ENCODE results near the gene BLOC1S1.

BLOC1S1 gene

GRCh38 chr12:55715833-55716581, at the start of gene BLOC1S1:
BLOC1S1 (plus strand) TSS chr12:55716046; CDS start chr12:55716052, 6 bp downstream.
- DNase-seq (ENCODE audit: low read depth), result peak; percentile 96

GRCh38 chr12:55666508-55666907, 49.3 kb upstream of the BLOC1S1 start:
- TF ChIP-seq CTCF (conservative IDR thresholded peaks at IDR 0.05; ENCODE audit: low read depth, low read length), result no peak
- no peak overlapping the region for H3K4me3 ChIP-seq (ENCODE audit: low read depth, low read length)
- no peak for DNase-seq (ENCODE audit: low read depth)

More at GRCh38 chr12:55715833-55716581, at the start of gene BLOC1S1:
- peak within 1 kb of the TSS; percentile 78 for H3K4me3 ChIP-seq (ENCODE audit: low read depth, low read length)
- no peak for TF ChIP-seq CTCF (conservative IDR thresholded peaks at IDR 0.05; ENCODE audit: low read depth, low read length)

GRCh38 chr12:55670276-55670675, 45.6 kb upstream of the BLOC1S1 start:
- H3K4me3 ChIP-seq (ENCODE audit: low read depth, low read length), result no peak overlapping the region
- no peak for DNase-seq (ENCODE audit: low read depth)
- no peak for TF ChIP-seq CTCF (conservative IDR thresholded peaks at IDR 0.05; ENCODE audit: low read depth, low read length)

- H3K4me3 ChIP-seq (ENCODE audit: low read depth, low read length), result no peak overlapping the region
- no peak for TF ChIP-seq CTCF (conservative IDR thresholded peaks at IDR 0.05; ENCODE audit: low read depth, low read length)
- DNase-seq (ENCODE audit: low read depth), result no peak
Observed at GRCh38 chr12:55671746-55672145, 44.1 kb upstream of the BLOC1S1 start.

- TF ChIP-seq CTCF (conservative IDR thresholded peaks at IDR 0.05; ENCODE audit: low read depth, low read length), result no peak
- no peak overlapping the region for H3K4me3 ChIP-seq (ENCODE audit: low read depth, low read length)
- DNase-seq (ENCODE audit: low read depth), result no peak
Observed at GRCh38 chr12:55673638-55674037, 42.2 kb upstream of the BLOC1S1 start.

- H3K4me3 ChIP-seq (ENCODE audit: low read depth, low read length), result no peak overlapping the region
- no peak for TF ChIP-seq CTCF (conservative IDR thresholded peaks at IDR 0.05; ENCODE audit: low read depth, low read length)
- no peak for DNase-seq (ENCODE audit: low read depth)
Observed at GRCh38 chr12:55675666-55676065, 40.2 kb upstream of the BLOC1S1 start.

GRCh38 chr12:55676707-55677106, 39.1 kb upstream of the BLOC1S1 start:
- DNase-seq (ENCODE audit: low read depth), result no peak
- no peak for TF ChIP-seq CTCF (conservative IDR thresholded peaks at IDR 0.05; ENCODE audit: low read depth, low read length)
- no peak overlapping the region for H3K4me3 ChIP-seq (ENCODE audit: low read depth, low read length)

Measured in choroid plexus epithelial cell (primary cell).